GM15510 (cell line): ENCODE measurements around the gene LRRC8D.

Experiments used
- POLR2A ChIP-seq: IDR thresholded peaks from 3 replicates; pipeline ENCODE4 v1.6.1; 2011; ENCODE audit warnings: borderline replicate concordance; ENCODE audit not compliant: insufficient read length; ENCODE audit errors: extremely low read depth

LRRC8D gene

GRCh38 chr1:89802841-89803240 is 18.0 kb upstream of the LRRC8D start:
- no peak for TF ChIP-seq POLR2A

DNA sequence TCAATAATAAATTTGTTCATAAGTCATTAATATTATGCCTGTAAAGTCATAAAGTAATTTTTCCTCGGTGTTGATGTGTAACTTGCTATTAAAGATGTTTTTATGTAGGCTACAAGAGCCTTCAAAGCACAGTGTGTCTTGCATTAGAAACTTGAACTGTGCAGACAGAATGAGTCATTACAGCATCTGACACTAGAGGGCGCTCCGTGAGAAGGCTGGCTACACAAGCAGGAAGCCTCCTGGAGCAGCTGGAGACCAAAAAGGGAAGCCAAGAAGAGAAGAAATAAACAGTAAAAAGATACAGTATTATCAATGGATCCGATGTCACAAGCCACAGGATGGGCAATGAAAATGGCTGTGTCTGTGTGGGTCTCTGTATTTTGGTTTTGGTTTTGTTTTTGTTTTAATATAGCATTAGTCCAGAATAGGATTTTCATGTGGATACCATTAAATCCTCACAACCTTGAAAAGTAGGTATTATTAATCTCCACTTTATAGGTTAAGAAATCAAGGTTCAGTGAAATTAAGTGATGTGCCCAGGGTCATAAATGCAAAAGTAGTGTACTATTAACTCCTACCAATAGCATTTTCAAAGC is 16.1 kb upstream of the LRRC8D start:
- TF ChIP-seq POLR2A: no peak

- no peak for TF ChIP-seq POLR2A
These were observed 14.2 kb upstream of the LRRC8D start for GRCh38 chr1:89806616-89807015.

GRCh38 chr1:89807503-89807902 is 13.3 kb upstream of the LRRC8D start:
- no peak for TF ChIP-seq POLR2A

GRCh38 chr1:89807983-89808382 is 12.8 kb upstream of the LRRC8D start:
- no peak for TF ChIP-seq POLR2A

- TF ChIP-seq POLR2A: no peak
These were observed 12.3 kb upstream of the LRRC8D start for GRCh38 chr1:89808441-89809117.

DNA sequence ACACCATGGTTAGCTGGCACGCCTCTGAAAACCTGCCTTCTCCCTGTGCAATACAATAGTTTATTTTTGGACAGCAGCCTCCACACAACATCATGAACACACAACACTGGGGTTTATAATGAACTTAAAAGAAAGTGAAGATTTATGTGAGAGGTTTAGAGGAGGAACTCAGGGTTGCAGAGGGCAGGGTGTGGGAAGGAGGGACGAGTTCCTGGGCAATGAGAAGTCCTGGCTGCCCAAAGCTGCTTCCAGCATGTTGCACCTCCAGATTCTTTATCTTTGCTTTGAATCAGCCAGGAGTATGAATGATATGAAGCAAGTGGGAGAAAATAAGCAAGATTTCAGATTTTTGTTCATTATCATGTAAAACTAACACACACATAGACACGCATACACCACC is 11.3 kb upstream of the LRRC8D start:
- no peak for TF ChIP-seq POLR2A

DNA sequence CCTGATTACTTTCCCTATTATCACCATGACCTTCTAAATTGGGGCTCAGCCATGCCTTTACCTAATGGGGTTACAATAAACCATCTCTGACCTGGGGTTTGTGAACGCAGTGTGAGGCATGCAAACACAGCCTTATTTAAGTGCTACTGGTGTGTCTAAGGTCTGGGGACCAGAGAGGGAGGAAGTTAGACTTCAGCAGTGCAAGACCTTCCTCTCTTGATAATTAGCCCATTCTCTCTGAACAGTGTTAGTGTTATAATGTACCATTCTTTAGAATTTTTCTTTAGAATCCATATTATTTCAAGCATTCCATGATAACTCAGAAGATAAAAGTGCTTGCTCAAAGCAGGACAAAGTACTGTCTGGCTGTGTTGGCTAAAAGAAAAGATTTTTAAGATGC is 10.5 kb upstream of the LRRC8D start:
- no peak for TF ChIP-seq POLR2A

GRCh38 chr1:89810880-89811279 is 10.0 kb upstream of the LRRC8D start:
- no peak for TF ChIP-seq POLR2A

GRCh38 chr1:89812992-89813391 is 7.8 kb upstream of the LRRC8D start:
- TF ChIP-seq POLR2A: no peak

- no peak for TF ChIP-seq POLR2A
These were observed 5.8 kb upstream of the LRRC8D start for GRCh38 chr1:89815040-89815439.

GRCh38 chr1:89815611-89816010 is 5.2 kb upstream of the LRRC8D start:
- no peak for TF ChIP-seq POLR2A

DNA sequence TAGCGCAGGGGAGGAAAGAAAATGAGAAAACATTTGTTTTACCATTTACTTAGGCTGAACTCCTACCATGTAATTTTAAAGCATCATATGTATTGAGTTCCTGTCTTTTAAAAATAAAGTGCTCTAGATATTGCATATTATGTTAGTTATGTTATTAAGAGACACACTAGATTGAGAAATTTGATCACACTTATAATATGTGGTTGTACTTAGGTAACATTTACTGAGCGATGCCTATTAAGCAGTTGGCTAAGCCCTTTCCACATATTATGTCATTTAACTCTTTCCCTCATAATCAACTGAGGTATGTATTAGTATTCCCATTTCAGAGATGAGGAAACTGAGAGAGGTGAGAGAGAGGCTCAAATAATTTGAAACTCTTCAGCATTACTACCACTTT is 4.5 kb upstream of the LRRC8D start:
- TF ChIP-seq POLR2A: no peak

DNA sequence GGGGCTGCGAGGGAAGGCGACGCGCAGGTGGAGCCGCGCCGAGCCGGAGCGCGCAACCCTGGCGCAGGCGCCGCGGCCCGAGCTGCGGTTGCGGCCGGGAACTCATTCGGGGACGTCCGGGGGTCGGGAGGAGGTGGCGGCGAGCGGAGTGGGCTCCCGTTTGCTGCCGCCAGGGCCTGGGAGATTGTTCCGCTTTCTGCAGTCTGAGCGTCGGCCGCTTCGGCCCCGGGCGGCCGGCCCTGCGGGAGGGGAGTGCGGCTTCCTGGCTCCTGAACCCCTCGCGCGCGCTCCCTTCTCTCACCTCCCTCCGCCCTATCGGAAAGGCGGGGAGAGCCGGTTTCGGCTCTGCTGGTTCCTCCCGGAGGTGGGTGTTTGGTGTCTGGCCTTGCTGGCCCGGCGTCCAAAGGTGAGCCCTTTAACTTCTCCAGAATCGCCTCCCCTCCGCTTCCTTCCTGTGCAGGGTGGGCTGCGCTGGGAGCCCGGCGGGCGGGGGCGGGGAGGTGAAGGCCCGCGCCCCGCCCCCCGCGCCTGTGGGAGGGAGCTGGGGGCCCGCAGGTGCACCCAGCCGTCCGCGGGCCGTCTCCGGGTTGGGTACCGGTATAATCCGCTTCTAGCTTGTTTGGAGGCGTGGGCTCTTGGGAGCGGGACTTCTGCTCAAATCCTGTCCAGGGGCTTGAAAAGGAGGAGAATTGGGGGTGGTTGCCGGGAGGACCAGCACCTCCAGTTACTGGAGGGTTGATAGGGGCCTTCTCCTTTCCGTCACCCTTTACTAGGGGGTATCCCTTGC is 683 bp downstream of the LRRC8D start:
- peak; percentile 48 for TF ChIP-seq POLR2A

DNA sequence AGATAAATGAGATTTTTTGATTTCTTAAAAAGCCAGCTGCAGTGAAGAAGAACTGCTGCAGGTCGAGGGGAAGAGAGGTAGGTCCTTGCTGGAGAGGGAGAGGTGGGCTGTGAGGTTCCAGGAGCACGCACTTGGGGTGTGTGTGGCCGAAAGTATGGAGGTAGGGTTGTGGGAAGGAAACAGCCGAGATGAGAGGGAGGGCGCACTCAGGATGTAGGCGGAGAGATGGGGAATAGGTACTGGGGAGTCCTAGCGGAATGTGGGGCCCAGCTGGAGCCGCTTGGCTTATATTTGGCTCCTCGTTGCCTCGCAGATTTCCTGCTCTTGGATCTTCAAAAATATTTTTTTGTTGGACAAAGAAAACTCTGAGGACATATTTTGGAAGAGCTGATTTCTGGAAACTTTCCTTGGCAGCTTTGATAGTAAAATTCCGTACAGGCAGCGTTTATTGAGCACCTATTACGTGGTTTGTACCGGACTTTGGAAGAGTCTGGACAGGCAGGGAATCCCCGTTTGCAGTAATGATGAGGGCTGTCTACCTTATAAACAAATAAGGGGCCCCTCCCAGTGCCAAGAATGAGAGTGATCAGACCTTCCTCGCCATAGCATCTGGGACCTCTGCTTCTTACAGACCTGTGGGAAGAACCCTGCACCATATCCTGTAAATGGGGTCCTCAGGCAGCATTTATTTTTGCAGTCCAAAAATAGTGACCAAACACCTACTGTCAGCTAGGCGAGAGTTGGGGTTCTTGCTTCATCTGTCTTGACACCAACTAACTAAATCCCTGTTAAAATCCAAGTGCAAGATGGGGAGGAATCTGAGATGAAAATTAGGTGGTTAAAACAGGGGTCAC is 1.5 kb downstream of the LRRC8D start:
- TF ChIP-seq POLR2A: no peak
